Brain microvascular endothelial cell (primary cell): ENCODE data around the gene ZFYVE27.
A peak's percentile ranks its signal among the peaks of the same experiment; 100 is the strongest.

Experiments
- DNase-seq: peaks from one replicate; pipeline ENCODE4 v3.0.0-alpha.2; 2020
- H3K27ac ChIP-seq: fragments of 250-450 bp; sonication (Bioruptor Pico); 2 replicates; pipeline ENCODE4 v1.5.1; 2020; ENCODE audit warnings: mild to moderate bottlenecking, moderate library complexity
- H3K27me3 ChIP-seq: fragments of 250-450 bp; sonication (Bioruptor Pico); replicated peaks from 2 replicates; pipeline ENCODE4 v1.5.1; 2020; ENCODE audit warnings: mild to moderate bottlenecking
- H3K36me3 ChIP-seq: fragments of 250-450 bp; sonication (Bioruptor Pico); replicated peaks from 2 replicates; pipeline ENCODE4 v1.5.1; 2020; ENCODE audit warnings: mild to moderate bottlenecking
- H3K4me3 ChIP-seq: 2 replicates; pipeline ENCODE4 v1.5.1; 2011; ENCODE audit warnings: low read depth, mild to moderate bottlenecking, control low read depth, low read length, moderate library complexity
- CTCF ChIP-seq: IDR thresholded peaks from 2 replicates; pipeline ENCODE4 v1.5.1; 2011; ENCODE audit warnings: low read depth, mild to moderate bottlenecking, moderate library complexity, low read length, control low read depth, inconsistent platforms; ENCODE audit errors: missing control alignments
- in situ Hi-C: cut with HindIII; loops from 2 replicates; pipeline ENCODE4 v1.10.0; 2017; ENCODE audit warnings: low sequenced_read_pairs, low pct_ligation_motif_present

ZFYVE27 gene

GRCh38 chr10:97729014-97729413, 7.9 kb upstream of the ZFYVE27 start:
- Histone ChIP-seq H3K4me3 (no peak overlapping the region), H3K27ac (no peak overlapping the region), H3K36me3 (no peaks in the 10 kb centered on the region), H3K27me3 (no peaks in the 10 kb centered on the region)
- in situ Hi-C loops = no loop called here
- no peak for DNase-seq
- no peak for TF ChIP-seq CTCF

- TF ChIP-seq CTCF = peak; percentile 88
- Histone ChIP-seq H3K36me3 (no peaks in the 10 kb centered on the region), H3K27ac (no peak overlapping the region), H3K4me3 (no peak overlapping the region), H3K27me3 (no peaks in the 10 kb centered on the region)
- in situ Hi-C loops = no loop called here
- peak; percentile 67 for DNase-seq
Observed at GRCh38 chr10:97731346-97732051, 5.4 kb upstream of the ZFYVE27 start.

GRCh38 chr10:97732052-97732359, 4.9 kb upstream of the ZFYVE27 start:
- no peaks in the 10 kb centered on the region for H3K27me3 ChIP-seq
- in situ Hi-C loops = no loop called here
- no peaks in the 10 kb centered on the region for H3K36me3 ChIP-seq
- no peak for TF ChIP-seq CTCF
- no peak for DNase-seq
- no peak overlapping the region for H3K4me3 ChIP-seq
- no peak overlapping the region for H3K27ac ChIP-seq

- H3K27me3 ChIP-seq = no peaks in the 10 kb centered on the region
- no peak overlapping the region for H3K27ac ChIP-seq
- no peak overlapping the region for H3K4me3 ChIP-seq
- no peaks in the 10 kb centered on the region for H3K36me3 ChIP-seq
- TF ChIP-seq CTCF = no peak
- in situ Hi-C loops = no loop called here
- DNase-seq = no peak
Observed at GRCh38 chr10:97733256-97733655, 3.7 kb upstream of the ZFYVE27 start.

GRCh38 chr10:97734021-97734420, 2.9 kb upstream of the ZFYVE27 start:
- Histone ChIP-seq H3K36me3 (no peaks in the 10 kb centered on the region), H3K4me3 (no peak overlapping the region), H3K27ac (no peak overlapping the region), H3K27me3 (no peaks in the 10 kb centered on the region)
- no peak for DNase-seq
- TF ChIP-seq CTCF = no peak
- in situ Hi-C loops = no loop called here

GRCh38 chr10:97736403-97736901, 476 bp upstream of the ZFYVE27 start:
- Histone ChIP-seq H3K36me3 (peaks cover 9% of the 10 kb centered on the region), H3K4me3 (no peak overlapping the region), H3K27ac (no peak overlapping the region), H3K27me3 (no peaks in the 10 kb centered on the region)
- DNase-seq = no peak
- in situ Hi-C loops = no loop called here
- no peak for TF ChIP-seq CTCF
